Fibroblast of mammary gland (primary cell): ENCODE measurements around the gene ARHGAP27.
"Not testable (repeated sequence)": the region's sequence is repeated elsewhere in the genome, so short reads cannot be mapped to it uniquely, and the experiment has no call there.

ENCODE experiments used
- DNase-seq: peaks from one replicate; pipeline ENCODE4 v3.0.0-alpha.2; 2010; ENCODE audit warnings: low read depth
- H3K4me3 ChIP-seq: 2 replicates; pipeline ENCODE4 v1.5.1; 2011; ENCODE audit warnings: low read depth, mild to moderate bottlenecking, low read length, moderate library complexity; ENCODE audit not compliant: control insufficient read depth
- CTCF ChIP-seq: conservative IDR thresholded peaks from 2 replicates; pipeline ENCODE4 v1.5.1; 2011; ENCODE audit warnings: low read depth, low read length, inconsistent platforms; ENCODE audit not compliant: control insufficient read depth, insufficient read depth

The ARHGAP27 gene

DNA sequence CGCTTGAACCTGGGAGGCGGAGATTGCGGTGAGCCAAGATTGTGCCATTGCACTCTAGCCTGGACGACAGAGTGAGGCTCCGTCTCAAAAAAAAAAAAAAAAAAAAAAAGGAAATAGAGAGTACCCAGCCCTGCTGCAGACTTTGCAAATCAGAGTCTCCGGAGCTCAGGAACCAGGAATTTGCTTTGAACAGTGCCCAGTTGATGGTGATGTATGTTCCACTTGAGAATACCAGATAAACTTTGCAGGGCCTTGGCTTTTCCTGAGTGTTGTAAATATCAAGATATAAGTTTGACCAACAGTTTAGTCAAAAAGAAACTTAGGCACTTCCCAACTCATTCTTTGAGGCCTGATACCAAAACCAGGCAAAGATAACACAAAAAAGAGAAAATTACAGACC is 85.2 kb downstream of the ARHGAP27 start:
- DNase-seq = no peak
- H3K4me3 ChIP-seq = no peak overlapping the region
- TF ChIP-seq CTCF = no peak

DNA sequence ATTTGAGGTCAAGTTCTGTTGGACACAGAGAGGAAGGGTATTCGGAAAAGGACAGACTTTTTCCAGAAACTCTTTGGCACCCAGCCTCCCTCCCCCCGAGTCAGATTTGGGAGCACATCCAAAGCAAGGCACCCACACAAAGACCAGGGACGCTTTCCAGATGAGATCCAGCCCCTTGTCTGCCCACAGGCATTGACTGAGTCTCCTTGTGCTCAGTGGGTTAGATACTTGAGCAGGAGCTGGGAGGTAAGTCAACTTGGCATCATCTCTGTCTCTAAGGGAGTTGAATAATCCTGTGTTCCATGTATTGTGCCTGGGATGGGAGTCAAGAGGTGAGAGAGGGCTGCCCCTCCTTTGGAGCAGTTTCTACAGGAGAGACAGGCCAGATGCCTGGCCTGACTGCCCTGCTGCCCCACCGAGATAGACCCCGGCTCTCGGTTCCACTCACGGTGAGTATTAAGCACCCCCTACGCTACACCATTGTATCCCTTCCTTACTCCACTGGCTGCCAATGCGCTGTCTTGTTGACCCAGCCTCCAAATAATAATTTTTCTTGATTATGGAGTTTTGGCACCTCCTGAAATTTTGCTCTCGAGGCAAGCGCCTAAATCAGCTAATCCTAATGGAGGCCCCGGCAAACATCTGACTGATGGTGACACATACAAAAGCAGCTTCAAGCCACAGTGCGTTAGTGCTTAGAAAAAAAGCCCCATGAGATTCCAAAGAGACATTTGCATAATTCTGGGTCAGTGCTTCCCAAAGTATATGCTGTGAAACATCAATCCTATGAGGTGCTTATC is 86.3 kb downstream of the ARHGAP27 start:
- no peak overlapping the region for H3K4me3 ChIP-seq
- DNase-seq = peak; percentile 69
- no peak for TF ChIP-seq CTCF

DNA sequence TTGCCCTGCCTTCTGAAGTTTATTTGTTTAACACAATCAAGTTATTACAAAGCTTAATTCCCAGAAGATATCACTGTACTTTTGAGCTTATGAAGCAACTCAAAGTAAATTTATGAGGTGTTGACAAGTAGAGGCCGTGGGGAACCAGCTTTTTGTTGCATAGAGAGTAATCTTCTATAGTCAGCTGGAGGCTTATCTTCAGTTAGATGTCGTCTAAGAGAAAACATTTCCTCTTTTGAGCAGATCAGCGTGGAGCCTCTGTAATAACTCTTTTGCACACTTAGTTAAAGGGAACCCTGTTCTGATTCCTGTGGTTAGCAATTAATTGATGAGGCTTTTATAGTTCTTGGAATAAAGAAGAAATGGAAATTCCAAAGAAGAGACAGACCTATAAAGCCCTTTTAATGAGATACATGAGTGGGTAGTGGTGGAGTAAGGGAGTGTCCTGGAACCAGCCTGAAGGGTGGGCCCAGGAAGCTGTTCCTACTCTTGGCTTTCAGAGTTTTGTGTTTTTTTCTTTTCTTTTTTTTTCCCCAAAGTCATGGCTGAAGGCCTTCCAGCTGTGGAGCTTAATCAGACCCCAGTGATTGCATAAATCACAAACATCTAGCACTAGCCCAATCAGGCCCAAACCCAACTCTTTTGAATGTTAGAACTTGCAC is 87.0 kb downstream of the ARHGAP27 start:
- TF ChIP-seq CTCF = no peak
- H3K4me3 ChIP-seq = no peak overlapping the region
- peak; percentile 94 for DNase-seq

DNA sequence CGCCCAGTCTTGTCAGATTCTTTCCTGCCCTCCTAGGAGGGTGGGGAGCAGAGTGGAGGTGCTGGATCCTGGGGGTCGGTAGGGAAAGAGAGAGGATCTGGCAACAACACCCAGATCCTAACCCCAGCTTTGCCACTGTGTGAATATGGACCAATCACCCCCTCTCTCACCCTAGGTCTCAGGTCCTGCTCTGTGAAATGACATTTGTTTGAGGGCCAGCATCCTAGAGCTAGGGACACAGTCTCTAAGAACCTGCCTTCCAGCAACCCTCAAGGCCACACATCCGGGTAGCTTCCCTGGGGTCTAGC is 87.5 kb downstream of the ARHGAP27 start:
- TF ChIP-seq CTCF = no peak
- H3K4me3 ChIP-seq = no peak overlapping the region
- DNase-seq = no peak

- DNase-seq, H3K4me3 ChIP-seq: not testable (repeated sequence)
Measured at GRCh38 chr17:45343967-45344664, 88.6 kb downstream of the ARHGAP27 start.
